ENCODE measurements around the gene CSNK2A3.

Gene CSNK2A3

DNA sequence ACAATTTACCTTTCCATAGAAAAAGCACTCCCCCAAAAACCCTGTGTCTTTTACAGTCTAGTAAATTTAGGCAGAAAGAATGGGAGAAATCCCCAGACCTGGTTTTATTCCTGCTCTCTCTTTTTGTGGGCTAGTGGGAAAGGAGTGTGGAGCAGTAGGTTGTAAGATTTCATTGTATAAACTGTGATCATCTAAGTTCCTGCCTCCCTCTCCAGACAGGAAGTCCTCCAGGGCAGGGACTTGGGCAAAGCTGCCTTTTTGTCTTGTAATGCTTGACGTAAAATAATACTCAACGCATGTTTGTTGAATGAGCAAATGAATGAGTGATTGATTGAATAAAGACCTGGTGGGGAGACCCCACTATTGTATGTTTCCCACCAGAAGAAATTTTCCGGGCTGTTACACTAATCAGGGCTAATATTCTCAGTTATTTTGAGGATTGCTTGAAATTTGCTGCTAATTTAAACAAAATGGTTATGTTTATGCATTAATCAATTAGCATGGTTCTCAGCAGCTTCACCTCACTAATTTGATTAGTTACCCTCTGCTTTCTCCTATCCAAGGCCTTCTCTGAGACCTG lies 36.3 kb downstream of the CSNK2A3 start:
- H3K36me3 ChIP-seq (ENCODE audit: insufficient read depth, low read length) = no peaks in the 10 kb centered on the region
- no peak overlapping the region for H3K4me3 ChIP-seq (ENCODE audit: low read length)
- H3K4me1 ChIP-seq (ENCODE audit: insufficient read depth, low read length) = no peaks in the 10 kb centered on the region

DNA sequence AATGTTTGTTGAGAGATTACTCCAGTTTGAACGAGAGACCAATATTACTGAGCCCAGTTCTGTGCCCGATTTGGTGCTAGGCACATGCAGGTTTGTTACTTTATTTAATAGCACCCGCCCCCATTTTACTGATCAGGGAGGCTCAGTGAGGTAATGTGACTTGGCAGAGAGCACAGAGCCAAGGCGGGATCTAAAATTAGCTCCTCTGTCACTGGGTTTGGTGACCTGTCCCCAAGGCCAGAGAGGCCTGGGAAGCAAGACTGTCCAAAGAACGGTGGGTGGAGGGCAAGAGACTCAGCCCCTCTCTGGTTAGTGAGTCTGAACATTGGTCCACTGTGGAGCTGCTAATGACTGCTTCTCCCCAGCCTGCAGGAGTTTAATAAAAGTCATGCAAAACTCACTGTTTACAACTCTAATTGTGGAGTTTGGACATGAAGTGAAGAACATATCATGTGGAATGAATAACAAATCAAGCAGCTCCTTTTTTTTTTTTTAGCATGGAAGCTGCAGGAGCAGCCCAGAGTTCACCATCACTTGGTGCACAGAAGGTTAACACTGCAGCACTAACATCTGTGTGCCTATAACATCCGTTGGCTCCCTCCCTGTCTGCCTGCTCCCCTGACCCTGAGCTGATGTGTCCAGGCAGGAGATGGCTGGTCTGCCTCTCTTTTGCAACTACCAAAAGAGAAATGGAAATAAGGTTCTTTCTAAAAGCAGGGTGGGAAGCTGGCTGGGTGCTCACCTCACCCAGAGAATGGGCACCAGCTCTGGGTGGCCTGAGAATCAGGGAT lies 39.0 kb downstream of the CSNK2A3 start:
- no peak overlapping the region for H3K4me3 ChIP-seq (ENCODE audit: low read length)
- no peaks in the 10 kb centered on the region for H3K4me1 ChIP-seq (ENCODE audit: insufficient read depth, low read length)
- H3K9me3 ChIP-seq (ENCODE audit: low read length) = no peaks in the 10 kb centered on the region
- no peaks in the 10 kb centered on the region for H3K27me3 ChIP-seq (ENCODE audit: insufficient read depth, low read length)
- H2AFZ ChIP-seq (ENCODE audit: low read depth, low read length) = no peak overlapping the region
- H3K36me3 ChIP-seq (ENCODE audit: insufficient read depth, low read length) = no peaks in the 10 kb centered on the region

More for the DNA sequence above, 36.3 kb downstream of the CSNK2A3 start:
- Histone ChIP-seq H2AFZ (ENCODE audit: low read depth, low read length) (no peak overlapping the region), H3K27me3 (ENCODE audit: insufficient read depth, low read length) (no peaks in the 10 kb centered on the region), H3K9me3 (ENCODE audit: low read length) (no peaks in the 10 kb centered on the region)

DNA sequence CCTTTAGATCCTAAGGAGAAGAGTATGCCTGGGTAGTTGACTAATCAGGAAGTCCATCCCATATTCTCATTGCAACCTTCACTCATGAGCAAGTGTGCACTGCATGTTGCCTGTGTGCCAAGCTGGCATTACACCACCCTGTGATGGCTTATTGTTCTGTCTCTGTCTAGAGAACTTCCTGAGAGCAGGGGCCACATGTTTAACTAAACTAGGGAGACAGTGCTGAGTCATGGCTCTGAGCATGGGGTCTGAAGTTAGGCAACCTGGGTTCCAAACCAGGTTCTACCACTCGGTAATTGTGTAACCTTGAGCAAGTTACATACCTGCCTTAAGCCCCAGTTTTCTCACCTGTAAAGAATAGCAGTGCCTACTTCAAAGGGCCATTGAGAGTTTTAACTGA lies 39.6 kb downstream of the CSNK2A3 start:
- Histone ChIP-seq H2AFZ (ENCODE audit: low read depth, low read length) (no peak overlapping the region), H3K4me3 (ENCODE audit: low read length) (no peak overlapping the region), H3K4me1 (ENCODE audit: insufficient read depth, low read length) (no peaks in the 10 kb centered on the region), H3K27me3 (ENCODE audit: insufficient read depth, low read length) (no peaks in the 10 kb centered on the region), H3K36me3 (ENCODE audit: insufficient read depth, low read length) (no peaks in the 10 kb centered on the region), H3K9me3 (ENCODE audit: low read length) (no peaks in the 10 kb centered on the region)

DNA sequence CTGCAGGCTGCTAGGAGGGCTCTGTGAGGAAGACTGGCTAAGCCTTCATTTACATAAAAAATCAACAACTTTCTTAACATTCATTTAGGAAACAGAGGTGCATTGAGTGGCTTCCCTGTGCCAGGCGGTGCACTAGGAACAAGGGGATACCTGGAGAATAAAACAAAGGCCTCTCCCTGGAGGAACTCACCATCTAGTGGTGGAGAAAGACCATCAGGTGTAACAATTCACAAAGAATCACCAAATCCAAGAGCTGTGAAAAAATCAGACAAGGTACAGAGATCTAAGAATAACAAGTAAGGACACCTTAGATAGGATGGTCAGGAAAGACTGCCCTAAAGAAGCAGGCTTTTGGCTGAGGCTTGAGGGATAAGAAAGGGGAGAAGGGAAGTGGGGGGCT lies 40.3 kb downstream of the CSNK2A3 start:
- Histone ChIP-seq H3K36me3 (ENCODE audit: insufficient read depth, low read length) (no peaks in the 10 kb centered on the region), H3K4me3 (ENCODE audit: low read length) (no peak overlapping the region), H2AFZ (ENCODE audit: low read depth, low read length) (no peak overlapping the region), H3K27me3 (ENCODE audit: insufficient read depth, low read length) (no peaks in the 10 kb centered on the region), H3K4me1 (ENCODE audit: insufficient read depth, low read length) (no peaks in the 10 kb centered on the region), H3K9me3 (ENCODE audit: low read length) (no peaks in the 10 kb centered on the region)

DNA sequence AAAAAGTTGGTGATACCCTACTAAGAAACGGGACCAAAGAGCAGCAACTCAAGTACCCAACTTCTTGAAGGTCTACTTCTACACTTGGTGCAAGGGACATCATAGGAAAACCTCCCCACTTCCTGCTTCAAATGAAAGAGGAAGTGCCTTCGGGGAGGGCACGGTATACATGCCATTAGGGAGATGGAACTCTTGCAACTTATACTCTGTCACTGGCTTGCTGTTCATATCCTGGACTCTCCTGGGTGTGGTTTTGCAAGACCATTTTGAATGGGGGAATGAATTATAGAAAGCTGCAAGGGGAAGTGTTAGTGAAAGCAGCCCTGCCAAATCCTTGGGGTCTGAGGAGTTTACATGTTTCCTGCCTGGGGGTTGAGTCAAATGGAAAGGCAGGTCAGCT lies 41.9 kb downstream of the CSNK2A3 start:
- H3K4me3 ChIP-seq (ENCODE audit: low read length) = no peak overlapping the region
- no peaks in the 10 kb centered on the region for H3K9me3 ChIP-seq (ENCODE audit: low read length)
- H3K36me3 ChIP-seq (ENCODE audit: insufficient read depth, low read length) = no peaks in the 10 kb centered on the region
- H2AFZ ChIP-seq (ENCODE audit: low read depth, low read length) = no peak overlapping the region
- no peaks in the 10 kb centered on the region for H3K4me1 ChIP-seq (ENCODE audit: insufficient read depth, low read length)
- no peaks in the 10 kb centered on the region for H3K27me3 ChIP-seq (ENCODE audit: insufficient read depth, low read length)

DNA sequence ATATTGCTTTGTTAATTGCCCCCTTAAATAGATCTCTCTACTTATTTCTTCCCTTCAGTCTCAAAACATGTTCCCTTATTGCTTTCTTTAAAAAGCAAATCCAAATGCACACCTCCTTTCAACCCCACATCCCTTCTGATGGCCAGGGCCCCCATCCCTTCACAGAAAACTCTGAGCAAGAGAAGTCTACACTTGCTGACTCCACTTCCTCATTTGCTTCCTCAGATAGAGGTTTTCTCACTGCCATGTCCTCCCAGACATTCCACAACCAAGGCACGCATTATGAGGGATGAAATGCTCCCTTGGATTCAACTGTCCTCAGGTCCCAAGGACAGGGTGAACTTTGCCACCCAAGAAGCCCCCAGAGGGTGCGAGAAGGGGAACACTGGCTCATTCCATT lies 43.1 kb downstream of the CSNK2A3 start:
- Histone ChIP-seq H3K36me3 (ENCODE audit: insufficient read depth, low read length) (no peaks in the 10 kb centered on the region), H3K4me1 (ENCODE audit: insufficient read depth, low read length) (no peaks in the 10 kb centered on the region), H3K9me3 (ENCODE audit: low read length) (no peaks in the 10 kb centered on the region), H2AFZ (ENCODE audit: low read depth, low read length) (no peak overlapping the region), H3K27me3 (ENCODE audit: insufficient read depth, low read length) (no peaks in the 10 kb centered on the region), H3K4me3 (ENCODE audit: low read length) (no peak overlapping the region)

DNA sequence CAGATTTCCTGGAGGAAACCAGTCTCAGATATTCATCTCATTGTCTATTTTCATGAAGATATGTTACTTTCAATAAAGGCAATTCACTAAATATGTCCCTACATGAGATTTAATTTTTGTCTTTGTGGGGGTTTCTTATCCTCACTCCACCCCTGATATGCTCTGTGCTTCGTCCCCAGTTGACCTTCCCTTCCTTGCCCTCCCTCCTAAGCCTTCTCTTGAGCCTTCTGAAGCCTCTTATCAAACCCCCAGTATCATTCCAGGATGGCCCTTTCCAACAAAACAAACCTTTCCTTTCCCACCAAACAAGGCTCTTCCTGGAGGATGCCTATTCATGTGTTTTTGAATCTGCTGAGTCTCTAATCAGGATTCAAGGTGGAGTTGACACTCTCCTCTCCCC lies 44.8 kb downstream of the CSNK2A3 start:
- H3K4me1 ChIP-seq (ENCODE audit: insufficient read depth, low read length) = no peaks in the 10 kb centered on the region
- H2AFZ ChIP-seq (ENCODE audit: low read depth, low read length) = no peak overlapping the region
- no peaks in the 10 kb centered on the region for H3K27me3 ChIP-seq (ENCODE audit: insufficient read depth, low read length)
- H3K9me3 ChIP-seq (ENCODE audit: low read length) = no peaks in the 10 kb centered on the region
- H3K4me3 ChIP-seq (ENCODE audit: low read length) = no peak overlapping the region
- no peaks in the 10 kb centered on the region for H3K36me3 ChIP-seq (ENCODE audit: insufficient read depth, low read length)

DNA sequence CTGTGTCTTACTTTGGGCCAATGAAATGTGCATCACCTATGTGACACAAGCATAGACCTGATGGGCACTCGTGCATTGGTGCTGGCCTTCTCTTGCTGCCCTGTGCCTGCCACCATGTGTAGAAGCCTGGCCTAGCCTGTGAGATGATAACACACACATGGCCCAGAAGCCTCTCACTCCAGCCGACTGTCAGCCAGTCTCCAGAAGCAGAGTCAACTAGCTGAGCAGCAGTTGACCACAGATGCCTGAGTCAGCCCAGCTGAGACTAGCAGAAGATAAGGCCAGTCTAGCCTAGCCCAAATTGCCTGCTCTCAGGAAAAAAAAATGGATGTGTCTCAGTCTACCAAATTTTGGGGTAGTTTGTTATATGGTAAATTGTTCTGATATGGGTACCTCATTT lies 46.2 kb downstream of the CSNK2A3 start:
- Histone ChIP-seq H3K9me3 (ENCODE audit: low read length) (no peaks in the 10 kb centered on the region), H3K36me3 (ENCODE audit: insufficient read depth, low read length) (no peaks in the 10 kb centered on the region), H3K4me1 (ENCODE audit: insufficient read depth, low read length) (no peaks in the 10 kb centered on the region), H3K4me3 (ENCODE audit: low read length) (no peak overlapping the region), H3K27me3 (ENCODE audit: insufficient read depth, low read length) (no peaks in the 10 kb centered on the region), H2AFZ (ENCODE audit: low read depth, low read length) (no peak overlapping the region)

DNA sequence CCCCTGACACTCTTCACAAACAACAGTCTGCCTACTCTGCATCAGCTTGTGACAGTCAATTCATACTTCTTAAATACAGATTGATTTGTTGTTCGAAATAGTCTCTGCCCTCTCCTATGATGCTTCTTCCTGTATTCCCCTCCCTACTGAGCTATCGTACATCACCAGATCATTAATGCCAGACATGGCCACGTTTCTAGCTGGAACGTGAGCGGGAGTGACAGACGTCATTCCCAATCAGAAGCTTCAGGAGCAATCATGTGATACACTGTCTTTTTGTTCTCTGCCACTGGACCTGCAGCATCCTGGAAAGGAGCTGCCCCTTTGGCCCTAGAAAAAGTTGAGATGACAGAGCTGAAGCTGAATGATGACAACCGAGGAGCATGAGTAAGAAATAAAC lies 48.5 kb downstream of the CSNK2A3 start:
- Histone ChIP-seq H3K36me3 (ENCODE audit: insufficient read depth, low read length) (no peaks in the 10 kb centered on the region), H3K4me3 (ENCODE audit: low read length) (no peak overlapping the region), H3K4me1 (ENCODE audit: insufficient read depth, low read length) (no peaks in the 10 kb centered on the region), H2AFZ (ENCODE audit: low read depth, low read length) (no peak overlapping the region), H3K27me3 (ENCODE audit: insufficient read depth, low read length) (peaks cover 3% of the 10 kb centered on the region), H3K9me3 (ENCODE audit: low read length) (no peaks in the 10 kb centered on the region)

DNA sequence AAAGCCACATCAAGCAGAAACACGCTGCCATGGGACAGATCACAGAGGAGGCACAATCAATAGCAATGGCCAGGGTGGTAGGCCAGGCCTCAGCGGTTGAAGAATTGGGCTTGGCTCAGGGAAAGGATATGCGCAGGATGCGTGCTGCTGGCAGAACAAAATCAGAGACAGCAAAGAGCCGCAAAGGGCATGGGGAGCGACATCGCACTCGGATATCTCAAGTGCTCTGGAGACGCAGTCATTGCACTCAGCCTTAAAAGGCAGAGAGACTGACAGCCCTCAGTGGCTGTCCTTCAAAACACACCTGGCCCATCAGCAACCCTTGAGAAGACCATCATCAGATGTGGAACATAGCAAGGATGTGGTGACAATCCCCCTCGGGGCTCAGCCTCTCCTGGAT lies 50.5 kb downstream of the CSNK2A3 start:
- no peaks in the 10 kb centered on the region for H3K36me3 ChIP-seq (ENCODE audit: insufficient read depth, low read length)
- H3K9me3 ChIP-seq (ENCODE audit: low read length) = no peaks in the 10 kb centered on the region
- H3K27me3 ChIP-seq (ENCODE audit: insufficient read depth, low read length) = peaks cover 3% of the 10 kb centered on the region
- no peak overlapping the region for H3K4me3 ChIP-seq (ENCODE audit: low read length)
- no peak overlapping the region for H2AFZ ChIP-seq (ENCODE audit: low read depth, low read length)
- no peaks in the 10 kb centered on the region for H3K4me1 ChIP-seq (ENCODE audit: insufficient read depth, low read length)
